Stimulated activated CD8-positive, alpha-beta memory T cell treated with anti-CD3 and anti-CD28 coated beads, Interleukin-12 subunit alpha, Interleukin-12 subunit beta, amount 100 ng/mL, for 4 hours (primary cell): ENCODE results near the gene OTOS.

Experiments
- DNase-seq: peaks from one replicate; pipeline ENCODE4 v3.0.0-alpha.2; 2020; ENCODE audit warnings: low read depth

Gene OTOS

GRCh38 chr2:240167588-240167880 lies 27.1 kb upstream of the OTOS start:
- no peak for DNase-seq

DNA sequence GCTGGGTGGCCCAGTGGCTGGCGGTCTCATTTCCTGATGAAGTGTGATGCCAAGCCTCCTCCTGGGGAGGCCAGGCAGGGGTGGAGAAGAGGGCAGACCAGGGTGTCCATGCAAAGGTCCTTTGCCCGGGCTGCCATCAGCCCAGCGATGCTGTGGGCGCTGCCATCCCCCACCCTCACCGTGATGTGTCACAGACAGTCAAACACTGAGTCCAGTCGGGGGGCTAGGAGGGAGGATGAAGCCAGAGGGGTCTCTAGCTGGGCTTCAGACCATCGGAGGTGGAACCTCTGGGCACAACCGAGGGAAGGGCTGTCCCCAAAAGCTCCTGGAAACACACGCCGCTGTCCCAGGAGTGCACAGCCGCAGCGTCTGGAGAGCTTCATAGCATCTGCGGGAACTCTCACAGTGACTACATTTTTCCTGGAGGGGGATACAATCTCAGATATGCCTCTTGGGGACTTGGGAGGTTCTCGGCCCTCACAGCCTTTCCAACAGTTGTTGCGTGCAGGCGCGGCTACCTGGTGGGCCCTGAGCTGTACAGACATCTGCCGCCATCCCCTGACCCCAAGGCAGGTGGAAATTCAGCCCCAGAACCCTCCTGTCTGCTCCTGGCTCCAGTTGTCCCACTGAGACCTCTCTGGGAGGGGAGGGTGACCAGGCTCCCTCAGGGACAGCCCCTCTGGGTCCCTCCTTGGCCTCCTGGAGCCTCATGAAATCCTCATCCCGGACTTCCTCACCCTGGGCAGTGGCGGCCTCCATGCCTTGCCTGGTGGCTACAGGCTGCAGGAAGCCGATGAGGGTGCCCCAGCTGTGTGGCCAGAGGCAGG lies 26.5 kb upstream of the OTOS start:
- no peak for DNase-seq

- DNase-seq, result no peak
Measured at GRCh38 chr2:240166191-240166590, 25.7 kb upstream of the OTOS start.

- no peak for DNase-seq
Measured at GRCh38 chr2:240165661-240166060, 25.2 kb upstream of the OTOS start.

DNA sequence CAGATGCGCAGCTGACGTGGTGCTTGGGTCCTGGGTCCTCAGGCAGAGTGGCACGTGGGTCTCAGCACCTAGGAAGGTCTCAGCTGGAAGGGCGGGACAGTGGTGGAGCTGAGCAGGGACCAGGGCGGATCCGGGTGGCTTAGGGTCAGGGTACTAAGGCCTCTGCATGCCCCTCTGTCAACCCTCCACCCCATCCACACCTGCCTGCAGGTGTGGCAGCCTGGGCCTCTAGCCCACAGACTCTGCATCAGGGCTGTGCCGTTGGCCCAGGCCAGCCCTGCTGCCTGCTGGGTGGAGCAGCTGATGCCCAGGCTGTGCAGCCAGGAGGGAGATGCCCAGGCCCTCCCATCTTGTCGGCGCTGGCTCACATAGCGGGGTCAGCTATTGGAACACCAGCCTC lies 24.6 kb upstream of the OTOS start:
- DNase-seq, result no peak

- DNase-seq, result no peak
Measured at GRCh38 chr2:240164586-240164985, 24.1 kb upstream of the OTOS start.

DNA sequence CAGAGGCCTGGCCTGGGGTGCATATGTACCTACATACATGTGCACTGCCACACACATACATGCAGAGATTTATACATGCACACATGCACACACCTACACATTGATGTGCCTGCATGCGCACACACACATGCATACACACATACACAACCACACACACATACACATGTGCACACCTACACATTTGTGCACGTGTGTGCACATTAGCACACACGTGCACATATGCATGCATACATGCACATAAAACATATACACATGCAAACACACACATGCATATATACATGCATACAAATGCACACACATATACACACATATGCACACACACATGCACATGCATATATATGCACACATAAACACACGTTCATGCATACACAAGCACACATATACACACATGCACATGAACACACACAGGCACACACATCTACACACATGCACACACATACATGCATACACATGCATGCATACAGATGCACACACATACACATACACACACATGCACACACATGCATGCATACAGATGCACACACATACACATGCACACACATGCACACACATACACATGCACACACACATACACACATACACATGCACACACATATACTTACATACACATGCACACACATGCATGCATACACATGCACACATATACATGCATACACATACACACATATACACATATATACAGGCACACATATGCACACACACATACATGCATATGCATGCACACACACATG lies 23.6 kb upstream of the OTOS start:
- no peak for DNase-seq

- DNase-seq, result no peak
Measured at GRCh38 chr2:240162939-240163714, 22.7 kb upstream of the OTOS start.

DNA sequence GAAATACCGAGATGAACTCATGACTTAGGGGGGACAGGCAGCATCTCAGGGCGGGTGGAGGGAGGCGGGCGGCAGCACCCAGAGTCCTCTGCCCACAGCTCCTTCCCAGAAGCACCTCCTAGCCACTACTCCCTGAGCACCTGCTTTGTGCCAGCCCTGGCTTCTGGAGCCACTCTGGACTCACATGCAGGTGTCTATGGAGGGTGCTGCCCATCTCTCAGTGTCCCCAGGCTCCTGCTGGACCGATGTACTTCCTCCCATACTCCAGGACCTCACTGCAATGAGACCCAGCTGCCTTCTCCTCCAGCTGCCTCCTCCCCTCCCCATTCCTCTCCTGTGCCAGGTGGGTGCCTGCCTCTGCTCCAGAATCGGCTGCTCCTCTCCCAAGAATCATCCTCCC lies 22.1 kb upstream of the OTOS start:
- no peak for DNase-seq

DNA sequence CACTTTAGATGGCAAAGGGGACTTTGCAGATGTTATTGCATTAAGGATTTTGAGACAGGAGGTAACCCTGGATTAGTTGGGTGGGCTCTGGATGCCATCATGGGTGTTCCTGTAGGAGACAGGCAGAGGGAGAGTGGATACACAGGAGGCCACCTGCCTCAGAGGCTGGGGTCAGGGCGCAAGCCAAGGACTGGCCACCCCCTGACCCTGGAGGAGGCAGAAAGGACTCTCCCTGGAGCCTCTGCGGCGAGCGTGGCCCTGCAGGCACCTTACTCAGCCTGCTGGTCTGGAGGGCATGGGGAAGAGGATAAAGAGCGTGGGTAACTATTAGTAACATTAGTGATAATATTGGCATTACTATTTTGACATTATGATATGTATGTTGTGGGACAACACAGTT lies 21.6 kb upstream of the OTOS start:
- no peak for DNase-seq

DNA sequence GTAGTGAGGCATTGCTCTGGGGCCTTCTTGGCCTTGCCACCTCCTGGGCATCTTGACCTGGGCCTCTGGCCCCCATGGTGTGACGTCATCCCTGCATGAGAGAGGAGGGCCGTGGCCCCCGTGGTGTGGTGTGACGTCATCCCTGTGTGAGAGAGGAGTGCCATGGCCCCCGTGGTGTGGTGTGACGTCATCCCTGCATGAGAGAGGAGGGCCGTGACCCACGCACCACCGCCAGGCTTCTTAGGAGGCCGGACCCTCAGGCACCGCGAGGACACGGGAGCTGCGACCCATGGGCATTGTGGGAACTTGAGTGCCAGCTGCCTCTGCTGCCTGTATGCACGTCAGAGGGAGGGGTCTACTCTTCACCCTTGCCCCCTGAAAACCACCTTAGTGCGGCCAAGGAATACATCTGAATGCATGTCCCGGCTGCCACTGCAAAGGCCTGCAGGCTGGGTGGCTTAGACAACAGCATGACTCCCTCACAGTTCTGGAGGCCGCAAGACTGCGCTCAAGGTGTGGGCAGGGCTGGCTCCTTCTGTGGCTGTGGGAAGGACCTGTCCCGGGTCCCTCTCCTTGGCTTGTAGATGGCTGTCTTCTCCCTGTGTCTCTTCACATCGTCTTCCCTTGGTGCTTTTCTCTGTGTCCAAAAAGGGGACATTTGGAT lies 20.8 kb upstream of the OTOS start:
- DNase-seq, result no peak

DNA sequence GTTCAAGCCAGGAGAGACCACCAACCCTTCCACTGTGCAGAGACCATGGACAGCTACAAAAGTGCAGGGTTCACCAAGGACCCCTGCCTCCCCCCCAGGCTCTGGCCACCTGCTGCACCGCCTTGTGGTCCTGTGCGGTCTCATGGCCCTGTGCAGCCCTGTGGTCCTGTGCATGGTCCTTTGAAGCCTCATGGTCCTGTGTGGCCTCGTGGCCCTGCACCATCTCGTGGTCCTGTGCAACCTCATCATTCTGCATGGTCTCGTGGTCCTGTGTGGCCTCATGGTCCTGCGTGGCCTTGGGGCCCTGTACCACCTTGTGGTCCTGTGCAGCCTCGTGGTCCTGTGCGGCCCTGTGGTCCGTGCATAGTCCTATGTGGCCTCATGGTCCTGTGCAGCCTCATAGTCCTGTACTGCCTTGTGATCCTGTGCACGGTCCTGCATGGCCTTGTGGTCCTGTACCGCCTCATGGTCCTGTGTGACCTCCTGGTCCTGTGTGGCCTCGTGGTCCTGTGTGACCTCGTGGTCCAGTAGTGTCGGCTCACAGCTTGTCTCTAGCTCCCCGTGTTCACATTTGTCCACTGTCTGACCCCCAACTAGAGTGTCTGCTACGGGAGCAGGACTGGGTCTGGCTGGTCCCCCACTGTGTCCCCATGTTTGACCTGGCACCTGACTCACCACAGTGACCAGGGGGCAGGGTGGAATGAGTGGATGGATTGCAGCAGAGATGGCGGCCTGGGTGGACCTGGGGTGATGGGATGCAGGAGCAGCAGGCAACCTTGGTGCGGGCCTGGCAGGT lies 20.0 kb upstream of the OTOS start:
- no peak for DNase-seq

- DNase-seq, result no peak
Measured at GRCh38 chr2:240159251-240159839, 18.9 kb upstream of the OTOS start.

GRCh38 chr2:240157147-240157470 lies 16.7 kb upstream of the OTOS start:
- no peak for DNase-seq

- no peak for DNase-seq
Measured at GRCh38 chr2:240156435-240157146, 16.1 kb upstream of the OTOS start.

DNA sequence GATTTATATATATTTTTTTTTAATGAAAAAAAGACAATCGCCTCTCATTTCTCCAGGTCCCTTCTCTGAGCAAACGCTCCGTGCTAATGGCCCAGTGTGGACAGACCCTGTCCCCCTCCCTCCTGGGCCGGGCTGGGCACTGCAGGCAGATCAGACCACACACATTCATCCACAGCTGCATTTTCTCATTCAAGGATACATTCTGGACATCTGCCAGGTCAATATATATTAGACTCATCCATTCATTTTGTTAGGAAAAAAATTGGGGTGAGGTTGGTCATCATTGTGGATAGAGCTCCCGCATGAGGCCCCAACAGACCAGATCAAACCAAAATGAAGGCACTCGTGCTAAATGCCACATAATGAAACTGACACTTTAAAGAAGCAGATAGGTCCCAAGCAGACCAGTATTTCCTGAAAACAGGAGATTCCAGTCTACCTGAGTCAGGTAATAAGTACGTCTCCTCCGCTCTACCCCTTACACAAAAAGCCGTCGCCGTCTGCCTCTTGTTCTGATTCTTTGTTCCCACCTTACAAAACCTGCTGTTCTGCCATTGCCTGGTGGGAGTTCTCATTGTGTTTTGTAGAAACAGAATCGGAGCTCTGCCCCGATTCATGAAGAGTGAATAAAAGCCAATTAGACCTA lies 15.4 kb upstream of the OTOS start:
- DNase-seq, result no peak

DNA sequence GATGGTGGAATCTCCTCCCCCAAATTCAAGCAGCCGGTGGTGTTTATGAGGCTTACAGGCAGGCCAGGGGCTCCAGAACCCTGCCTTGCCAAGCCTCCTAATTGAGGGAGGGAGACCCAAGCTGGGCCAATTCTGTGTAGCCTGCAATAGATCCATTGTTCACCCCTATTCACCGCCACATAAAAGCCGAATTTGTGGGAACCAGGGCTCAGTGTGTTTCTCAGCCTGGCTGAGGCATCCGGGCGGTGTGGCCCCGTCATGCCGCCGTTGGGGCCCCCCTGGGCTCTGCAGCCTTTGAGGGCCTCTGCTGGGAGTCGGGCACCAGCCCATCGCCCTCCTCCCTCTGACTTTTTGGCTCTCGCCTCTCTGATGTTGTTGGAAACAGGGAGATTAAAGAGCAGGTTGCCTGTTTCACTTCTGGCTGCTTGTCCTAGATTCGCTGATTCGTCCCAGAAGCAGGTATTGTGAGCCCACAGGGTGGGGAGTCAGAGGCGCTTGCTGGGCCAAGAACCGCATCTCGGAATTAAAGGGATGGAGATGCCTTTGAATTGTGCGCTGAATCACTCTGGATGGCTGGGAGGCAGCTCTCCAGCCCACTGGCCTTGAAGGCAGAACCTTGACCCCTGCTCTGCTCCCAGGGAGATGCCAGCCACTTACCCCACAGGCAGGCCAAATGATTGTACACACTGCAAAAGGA lies 14.7 kb upstream of the OTOS start:
- no peak for DNase-seq

- DNase-seq, result no peak
Measured at GRCh38 chr2:240154606-240155005, 14.1 kb upstream of the OTOS start.

GRCh38 chr2:240153418-240153817 lies 13.0 kb upstream of the OTOS start:
- DNase-seq, result no peak
